Measurements from ENCODE around the gene MAP3K12.
"Not testable (repeated sequence)": the region's sequence is repeated elsewhere in the genome, so short reads cannot be mapped to it uniquely, and the experiment has no call there.

The MAP3K12 gene

GRCh38 chr12:53472056-53472582, 27.1 kb downstream of the MAP3K12 start:
- DNase-seq: no peak

- DNase-seq: no peak
Observed at GRCh38 chr12:53468282-53468681, 31.0 kb downstream of the MAP3K12 start.

GRCh38 chr12:53467880-53468279, 31.4 kb downstream of the MAP3K12 start:
- DNase-seq: no peak

GRCh38 chr12:53467082-53467481, 32.2 kb downstream of the MAP3K12 start:
- DNase-seq: no peak

- no peak for DNase-seq
Observed at GRCh38 chr12:53466640-53467039, 32.6 kb downstream of the MAP3K12 start.

GRCh38 chr12:53465679-53466078, 33.6 kb downstream of the MAP3K12 start:
- no peak for DNase-seq

- DNase-seq: no peak
Observed at GRCh38 chr12:53464685-53465418, 34.4 kb downstream of the MAP3K12 start.

GRCh38 chr12:53463802-53464560, 35.3 kb downstream of the MAP3K12 start:
- DNase-seq: no peak

GRCh38 chr12:53462935-53463334, 36.3 kb downstream of the MAP3K12 start:
- DNase-seq: no peak

- DNase-seq: no peak
Observed at GRCh38 chr12:53461591-53461990, 37.7 kb downstream of the MAP3K12 start.

GRCh38 chr12:53461059-53461458, 38.2 kb downstream of the MAP3K12 start:
- DNase-seq: no peak

- no peak for DNase-seq
Observed at GRCh38 chr12:53459097-53459496, 40.2 kb downstream of the MAP3K12 start.

- DNase-seq: no peak
Observed at GRCh38 chr12:53456654-53457366, 42.4 kb downstream of the MAP3K12 start.

- no peak for DNase-seq
Observed at GRCh38 chr12:53454707-53455106, 44.6 kb downstream of the MAP3K12 start.

- no peak for DNase-seq
Observed at GRCh38 chr12:53453953-53454640, 45.2 kb downstream of the MAP3K12 start.

- peak in 55 of 56 donors; percentile 37 to 91 (median 82) for DNase-seq
Observed at GRCh38 chr12:53452159-53453077, 46.8 kb downstream of the MAP3K12 start.

GRCh38 chr12:53451661-53452158, 47.5 kb downstream of the MAP3K12 start, which contains the start of gene PCBP2:
Gene PCBP2 (plus strand): TSS chr12:53452102. CDS start chr12:53454801, 2,699 bp downstream.
- DNase-seq: peak; percentile 81 to 100 (median 99)

GRCh38 chr12:53450936-53451335, 48.3 kb downstream of the MAP3K12 start:
- DNase-seq: no peak

GRCh38 chr12:53444593-53445325, 54.5 kb downstream of the MAP3K12 start:
- DNase-seq: not testable (repeated sequence)

All from nucleus accumbens (tissue), 56 donors.